NCI-H510A (cell line): ENCODE data around the gene SLC7A9.
A peak's percentile ranks its signal among the peaks of the same experiment; 100 is the strongest.
"Not testable (repeated sequence)": the region's sequence is repeated elsewhere in the genome, so short reads cannot be mapped to it uniquely, and the experiment has no call there.

Experiments
- DNase-seq: peaks from one replicate; lab custom pipeline; 2025; lab: John Stamatoyannopoulos, UW

SLC7A9 gene

GRCh38 chr19:32863841-32864240 lies 5.7 kb downstream of the SLC7A9 start:
- DNase-seq, result no peak

GRCh38 chr19:32863301-32863700 lies 6.3 kb downstream of the SLC7A9 start:
- no peak for DNase-seq

- DNase-seq, result no peak
Observed at GRCh38 chr19:32862741-32863140, 6.8 kb downstream of the SLC7A9 start.

- DNase-seq, result no peak
Observed at GRCh38 chr19:32862173-32862572, 7.4 kb downstream of the SLC7A9 start.

GRCh38 chr19:32861596-32861995 lies 8.0 kb downstream of the SLC7A9 start:
- DNase-seq, result no peak

GRCh38 chr19:32859591-32859990 lies 10.0 kb downstream of the SLC7A9 start:
- DNase-seq, result no peak

GRCh38 chr19:32858559-32858958 lies 11.0 kb downstream of the SLC7A9 start:
- DNase-seq, result no peak

- DNase-seq, result no peak
Observed at GRCh38 chr19:32858155-32858554, 11.4 kb downstream of the SLC7A9 start.

GRCh38 chr19:32857584-32857983 lies 12.0 kb downstream of the SLC7A9 start:
- no peak for DNase-seq

GRCh38 chr19:32856818-32857217 lies 12.7 kb downstream of the SLC7A9 start:
- DNase-seq, result not testable (repeated sequence)

- no peak for DNase-seq
Observed at GRCh38 chr19:32852216-32852615, 17.4 kb downstream of the SLC7A9 start.

GRCh38 chr19:32848035-32848434 lies 21.5 kb downstream of the SLC7A9 start:
- DNase-seq, result not testable (repeated sequence)

GRCh38 chr19:32843716-32844245 lies 25.8 kb downstream of the SLC7A9 start:
- DNase-seq, result no peak

- DNase-seq, result no peak
Observed at GRCh38 chr19:32842061-32842460, 27.5 kb downstream of the SLC7A9 start.

- no peak for DNase-seq
Observed at GRCh38 chr19:32837531-32837930, 32.0 kb downstream of the SLC7A9 start.

- not testable (repeated sequence) for DNase-seq
Observed at GRCh38 chr19:32833388-32833787, 36.2 kb downstream of the SLC7A9 start.

GRCh38 chr19:32832825-32833224 lies 36.7 kb downstream of the SLC7A9 start:
- not testable (repeated sequence) for DNase-seq

GRCh38 chr19:32832094-32832493 lies 37.5 kb downstream of the SLC7A9 start:
- DNase-seq, result not testable (repeated sequence)

GRCh38 chr19:32831611-32832010 lies 38.0 kb downstream of the SLC7A9 start:
- DNase-seq, result no peak

- no peak for DNase-seq
Observed at GRCh38 chr19:32830231-32831014, 39.1 kb downstream of the SLC7A9 start.

- DNase-seq, result no peak
Observed at GRCh38 chr19:32829345-32829896, 40.1 kb downstream of the SLC7A9 start.

GRCh38 chr19:32828643-32829344 lies 40.8 kb downstream of the SLC7A9 start:
- DNase-seq, result peak; percentile 29

- DNase-seq, result no peak
Observed at GRCh38 chr19:32828139-32828538, 41.4 kb downstream of the SLC7A9 start.
